Skin of body (tissue), 2 donors: ENCODE data around the gene RBBP8NL. TPM values are rescaled to one million over a fixed set of nuclear protein-coding genes. Genes with fewer than 3 reads are reported as not detected.
"Not testable (repeated sequence)": the region's sequence is repeated elsewhere in the genome, so short reads cannot be mapped to it uniquely, and the experiment has no call there.

Experiments used
- DNase-seq: peaks from one replicate; lab custom pipeline; 2025; lab: John Stamatoyannopoulos, UW
- total RNA-seq: library from RNA; depleted of rRNA; stranded (reverse); fragments of >200 nt; gene quantifications from one replicate; pipeline ENCODE4 v1.2.3, GENCODE V29; 2014

The RBBP8NL gene
- total RNA-seq, 1 donor from 2014 or later = 0.59 TPM

GRCh38 chr20:62445553-62446340 is 18.4 kb upstream of the RBBP8NL start:
- DNase-seq = no peak

- DNase-seq = no peak
These were observed 16.9 kb upstream of the RBBP8NL start for GRCh38 chr20:62444286-62444685.

- DNase-seq = no peak
These were observed 14.7 kb upstream of the RBBP8NL start for GRCh38 chr20:62441987-62442539.

- no peak for DNase-seq
These were observed 11.9 kb upstream of the RBBP8NL start for GRCh38 chr20:62439218-62439617.

- DNase-seq = no peak
These were observed 10.6 kb upstream of the RBBP8NL start for GRCh38 chr20:62437927-62438326.

- DNase-seq = no peak
These were observed 10.2 kb upstream of the RBBP8NL start for GRCh38 chr20:62437496-62437895.

- DNase-seq = no peak
These were observed 9.4 kb upstream of the RBBP8NL start for GRCh38 chr20:62436692-62437091.

GRCh38 chr20:62433658-62434497 is 6.5 kb upstream of the RBBP8NL start:
- DNase-seq = no peak

GRCh38 chr20:62430866-62431447 is 3.6 kb upstream of the RBBP8NL start:
- no peak for DNase-seq

GRCh38 chr20:62430311-62430853 is 3.0 kb upstream of the RBBP8NL start:
- DNase-seq = no peak

- DNase-seq = no peak
These were observed 2.3 kb upstream of the RBBP8NL start for GRCh38 chr20:62429455-62430310.

GRCh38 chr20:62428396-62429295 is 1.3 kb upstream of the RBBP8NL start:
- no peak for DNase-seq

GRCh38 chr20:62428002-62428372 is 648 bp upstream of the RBBP8NL start:
- DNase-seq = no peak

GRCh38 chr20:62426699-62427131 is 624 bp downstream of the RBBP8NL start:
- no peak for DNase-seq

- not testable (repeated sequence) for DNase-seq
These were observed 1.3 kb downstream of the RBBP8NL start for GRCh38 chr20:62426059-62426348.

- DNase-seq = no peak
These were observed 1.9 kb downstream of the RBBP8NL start for GRCh38 chr20:62425281-62426058.

- no peak for DNase-seq
These were observed 2.9 kb downstream of the RBBP8NL start for GRCh38 chr20:62424249-62425107.

GRCh38 chr20:62423326-62423706 is 4.0 kb downstream of the RBBP8NL start:
- no peak for DNase-seq
